ENCODE measurements around the gene ZNF367. TPM values are rescaled to one million over a fixed set of nuclear protein-coding genes. Genes with fewer than 3 reads are reported as not detected.

Gene ZNF367
- total RNA-seq, result 26.1 and 26.8 TPM in 2 replicates

DNA sequence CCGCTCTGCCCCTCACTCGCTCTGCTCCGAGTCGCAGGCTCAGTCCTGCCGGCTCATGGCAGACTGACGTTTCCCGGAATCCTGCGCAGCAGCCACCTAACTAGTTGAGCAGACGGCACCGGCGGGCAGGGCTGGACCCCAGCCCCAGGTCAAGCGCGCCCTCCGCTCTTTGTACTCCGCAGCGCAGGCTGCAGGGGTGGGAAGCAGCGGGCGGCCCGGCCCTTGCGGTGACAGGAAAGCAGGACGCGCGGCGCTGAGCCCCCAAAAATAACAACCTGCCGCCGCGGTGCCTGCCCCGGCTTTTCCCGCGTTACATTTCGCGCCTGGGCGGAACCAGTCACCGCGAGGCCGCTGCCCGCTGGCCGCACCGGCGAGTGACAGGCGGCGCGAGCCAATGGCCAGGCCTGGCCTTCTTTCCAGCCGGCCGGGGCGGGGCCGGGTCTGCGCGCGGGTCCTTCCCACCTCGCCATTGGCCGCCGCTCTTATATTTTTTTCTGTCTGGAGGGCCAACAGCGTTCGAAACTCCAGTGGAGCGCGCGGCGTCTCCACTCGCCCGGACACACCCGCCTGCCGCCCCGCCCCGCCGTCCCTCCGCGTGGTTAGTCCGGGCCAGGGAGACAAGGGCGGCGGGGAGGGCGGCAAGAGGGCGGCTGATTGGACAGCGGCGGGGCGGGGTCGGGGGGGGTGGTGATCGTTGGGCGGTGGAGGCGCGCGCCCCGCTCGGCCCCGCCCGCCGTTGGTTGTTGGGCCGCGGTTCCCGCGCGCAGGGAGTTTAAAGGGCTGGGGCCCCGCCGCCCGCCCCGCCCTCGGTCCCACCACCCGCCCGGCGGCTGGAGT lies at the start of gene ZNF367:
Gene ZNF367, minus strand, starts transcription at position 288 of the 837 bp plus-strand sequence. CDS start 338 bp downstream, outside the sequence.
- intact Hi-C loops (cut with micrococcal nuclease), result loop anchor here (1.0 to 10.0 kb wide), 9 partner anchors 32 to 1691 kb away; partner anchors contain the start of genes AOPEP, CTSV, HABP4 and NCBP1

DNA sequence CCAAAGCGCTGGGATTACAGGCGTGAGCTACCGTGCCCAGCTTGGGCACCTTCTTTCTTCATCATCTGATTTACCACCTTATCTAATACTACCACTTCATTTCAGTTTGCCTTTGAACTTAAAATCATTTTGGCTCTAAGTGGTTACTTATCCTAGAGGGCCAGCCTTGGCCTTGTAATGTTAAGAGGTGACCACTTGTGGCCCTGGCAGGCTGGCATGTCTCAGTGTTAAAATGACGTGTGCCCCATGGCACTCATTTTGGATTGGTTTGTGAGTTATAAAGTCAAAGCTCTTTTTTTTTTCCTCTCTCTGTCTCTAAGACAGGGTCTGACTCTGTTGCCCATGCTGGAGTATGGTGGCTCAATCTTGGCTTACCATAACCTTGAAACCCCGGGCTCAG lies 49.6 kb upstream of the ZNF367 start:
- intact Hi-C loops (cut with micrococcal nuclease), result no loop called here

DNA sequence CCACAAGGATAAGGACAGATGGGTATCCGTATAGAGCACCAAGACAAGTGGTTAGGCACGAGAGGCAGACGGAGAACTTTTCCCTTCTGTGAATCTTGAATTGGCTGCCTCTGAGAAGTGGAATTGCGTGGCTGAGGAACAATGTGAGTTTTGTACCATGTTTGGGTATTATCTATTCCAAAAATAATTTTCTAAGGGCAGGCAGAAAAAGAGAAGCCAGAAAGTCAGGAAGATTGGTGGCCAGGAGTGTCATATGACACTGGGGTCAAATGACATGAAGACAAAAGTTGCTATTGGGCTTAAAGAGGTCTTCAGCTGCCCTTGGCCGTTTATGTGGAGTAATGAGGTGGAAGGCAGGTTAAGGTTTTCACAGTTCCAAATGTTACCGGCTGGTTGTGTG lies 46.3 kb upstream of the ZNF367 start:
- intact Hi-C loops (cut with micrococcal nuclease), result no loop called here

DNA sequence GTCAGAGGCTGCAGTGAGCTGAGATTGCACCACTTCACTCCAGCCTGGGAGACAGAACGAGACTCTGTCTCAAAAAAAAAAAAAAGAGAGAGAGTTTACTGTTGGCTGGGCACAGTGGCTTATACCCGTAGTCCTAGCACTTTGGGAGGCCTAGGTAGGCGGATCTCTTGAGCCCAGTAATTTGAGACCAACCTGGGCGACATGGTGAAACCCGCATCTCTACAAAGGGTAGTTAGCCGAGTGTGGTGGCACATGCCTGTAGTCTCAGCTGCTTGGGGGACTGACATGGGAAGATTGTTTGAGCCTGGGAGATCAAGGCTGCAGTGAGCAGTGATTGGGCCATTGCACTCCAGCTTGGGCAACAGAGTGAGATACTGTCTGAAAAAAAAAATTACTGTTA lies 44.4 kb upstream of the ZNF367 start:
- intact Hi-C loops (cut with micrococcal nuclease), result no loop called here

DNA sequence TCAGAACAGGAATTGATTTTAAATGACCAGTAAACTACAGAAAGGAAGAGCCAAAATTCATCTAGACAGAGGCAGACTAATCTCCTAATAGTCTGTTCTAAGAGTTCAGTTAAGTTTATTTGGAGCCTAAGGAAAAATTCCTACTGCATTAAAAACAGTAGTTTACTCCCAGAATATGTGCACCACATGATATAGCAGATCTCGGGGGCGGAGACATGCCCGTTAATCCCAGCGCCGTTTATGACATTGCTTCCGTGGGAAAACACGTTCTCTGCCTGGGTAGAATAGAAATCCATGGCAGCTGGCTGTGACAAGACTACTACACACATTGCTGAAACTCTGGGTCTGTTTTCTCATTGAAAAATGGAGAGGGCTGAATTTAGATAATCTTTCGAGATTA lies 43.2 kb upstream of the ZNF367 start:
- intact Hi-C loops (cut with micrococcal nuclease), result no loop called here

DNA sequence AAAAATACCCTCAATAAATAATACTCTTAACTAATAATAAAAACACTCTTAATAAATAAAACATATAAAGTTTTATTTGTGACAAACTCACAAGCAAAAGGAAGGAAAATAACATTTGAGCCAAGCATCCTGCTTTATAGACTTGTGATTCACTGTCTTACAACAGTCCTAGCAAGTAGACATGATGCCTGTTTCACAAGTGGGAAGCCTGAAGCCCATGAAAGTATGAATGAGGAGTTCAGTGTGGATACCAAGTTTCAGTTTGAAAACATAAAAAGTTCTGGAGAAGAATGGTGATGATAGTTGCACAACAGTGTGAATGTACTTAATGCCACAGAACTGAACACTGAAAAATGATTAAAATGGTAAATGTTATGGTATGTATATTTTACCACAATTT lies 42.7 kb upstream of the ZNF367 start:
- intact Hi-C loops (cut with micrococcal nuclease), result no loop called here

DNA sequence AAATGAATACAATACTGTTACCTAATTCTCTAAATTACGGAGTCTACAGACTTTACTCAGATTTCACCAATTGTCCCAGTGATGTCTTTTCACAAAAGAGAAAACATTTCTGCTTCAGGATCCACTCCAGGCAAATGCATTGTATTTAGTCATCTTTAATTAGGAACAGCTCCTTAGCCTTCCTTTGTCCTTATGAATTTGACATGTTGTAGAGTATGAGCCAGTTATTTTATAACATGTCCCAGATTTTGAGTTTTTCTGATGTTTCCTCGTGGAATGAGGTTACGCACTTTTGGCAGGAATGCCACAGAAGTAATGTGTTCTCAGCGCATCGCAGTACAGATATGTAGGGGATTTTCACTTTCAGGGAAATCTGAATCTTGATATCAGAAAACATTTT lies 42.3 kb upstream of the ZNF367 start:
- intact Hi-C loops (cut with micrococcal nuclease), result no loop called here

DNA sequence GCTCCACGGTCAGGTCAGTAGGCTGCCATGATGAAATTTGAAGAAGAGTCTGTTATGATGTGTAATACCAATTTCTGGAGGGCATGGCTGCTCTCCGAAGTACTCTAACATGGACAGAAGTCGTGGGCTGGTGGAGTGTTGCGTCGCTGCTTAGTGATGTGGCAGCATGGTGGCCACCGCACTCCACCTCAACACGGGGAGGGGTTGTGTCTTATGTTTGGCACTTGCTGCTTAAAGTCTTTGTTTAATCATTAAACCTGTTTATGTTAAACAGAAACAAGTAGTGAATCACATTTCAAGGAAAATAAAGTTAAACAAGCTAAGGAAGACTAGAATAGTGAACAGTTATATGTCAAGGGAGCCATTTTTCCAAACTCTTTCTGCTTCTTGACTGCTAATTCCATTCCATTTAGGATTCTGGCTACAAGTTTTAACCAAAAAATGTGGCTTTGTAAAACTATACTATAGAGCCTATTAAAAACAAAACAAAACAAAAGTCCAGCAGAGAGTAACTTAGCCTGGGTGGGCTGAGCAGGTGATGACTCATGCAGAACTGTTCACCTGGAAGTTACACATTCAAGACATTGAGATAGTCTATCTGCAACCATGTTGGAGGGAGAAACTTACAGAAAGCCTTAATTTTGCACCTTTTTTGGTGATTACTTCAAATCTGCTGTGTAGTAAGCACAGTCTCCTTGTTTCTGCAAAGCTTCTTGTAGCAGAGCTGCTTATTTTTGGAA lies 41.3 kb upstream of the ZNF367 start:
- intact Hi-C loops (cut with micrococcal nuclease), result no loop called here

DNA sequence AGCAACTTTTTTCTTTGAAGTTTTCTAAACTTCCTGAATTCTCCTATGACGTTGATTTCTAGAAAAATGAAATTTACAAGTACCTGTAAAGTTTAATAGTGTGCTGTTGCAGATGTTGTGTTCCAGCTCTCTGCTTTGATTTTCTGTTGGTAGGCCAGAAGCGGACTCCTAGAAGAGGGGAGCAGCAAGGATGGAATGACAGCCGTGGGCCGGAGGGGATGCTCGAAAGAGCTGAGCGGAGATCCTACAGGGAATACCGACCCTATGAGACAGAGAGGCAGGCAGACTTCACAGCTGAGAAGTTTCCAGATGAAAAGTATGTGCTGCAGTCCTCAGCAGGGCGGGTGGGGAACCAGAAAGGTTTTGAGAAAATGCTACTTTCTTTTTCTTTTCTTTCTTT lies 40.1 kb upstream of the ZNF367 start:
- intact Hi-C loops (cut with micrococcal nuclease), result no loop called here

DNA sequence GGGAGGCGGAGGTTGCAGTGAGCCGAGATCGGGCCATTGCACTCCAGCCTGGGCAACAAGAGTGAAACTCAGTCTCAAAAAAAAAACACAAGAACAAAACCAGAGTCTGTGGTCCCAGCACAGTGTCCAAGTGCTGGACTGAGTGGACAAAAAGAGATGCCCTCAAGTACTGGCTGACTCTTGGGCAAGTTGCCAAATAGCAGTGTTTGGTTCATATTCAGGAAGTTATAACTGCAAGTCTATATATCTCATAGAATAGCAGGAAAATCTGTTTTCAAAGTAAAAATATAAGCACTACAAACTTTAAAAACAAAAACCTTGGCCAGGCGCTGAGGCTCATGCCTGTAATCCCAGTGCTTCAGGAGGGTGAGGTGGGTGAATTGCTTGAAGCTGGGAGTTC lies 39.1 kb upstream of the ZNF367 start:
- intact Hi-C loops (cut with micrococcal nuclease), result no loop called here

DNA sequence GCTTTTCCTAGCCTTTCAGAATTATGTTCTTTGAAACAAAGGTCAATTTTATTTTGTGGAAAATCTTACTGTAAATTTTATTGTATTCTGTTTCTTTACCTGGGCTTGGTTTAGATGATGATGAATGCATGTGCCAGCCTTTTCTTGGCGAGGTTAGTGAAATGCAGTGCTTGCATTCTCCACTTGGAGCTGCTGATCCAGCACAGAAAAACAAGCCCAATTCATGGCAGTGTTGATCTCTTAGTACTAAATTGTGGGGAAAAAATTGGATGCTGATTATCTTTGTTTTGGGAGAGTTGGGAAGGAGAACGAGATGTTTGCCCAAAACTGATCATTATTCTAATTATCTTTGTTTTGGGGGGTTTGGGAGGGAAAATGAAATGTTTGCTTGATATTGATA lies 35.5 kb upstream of the ZNF367 start:
- intact Hi-C loops (cut with micrococcal nuclease), result loop anchor here (5.0 kb wide), 1 partner anchor 199 kb away; no protein-coding TSS in a partner anchor

DNA sequence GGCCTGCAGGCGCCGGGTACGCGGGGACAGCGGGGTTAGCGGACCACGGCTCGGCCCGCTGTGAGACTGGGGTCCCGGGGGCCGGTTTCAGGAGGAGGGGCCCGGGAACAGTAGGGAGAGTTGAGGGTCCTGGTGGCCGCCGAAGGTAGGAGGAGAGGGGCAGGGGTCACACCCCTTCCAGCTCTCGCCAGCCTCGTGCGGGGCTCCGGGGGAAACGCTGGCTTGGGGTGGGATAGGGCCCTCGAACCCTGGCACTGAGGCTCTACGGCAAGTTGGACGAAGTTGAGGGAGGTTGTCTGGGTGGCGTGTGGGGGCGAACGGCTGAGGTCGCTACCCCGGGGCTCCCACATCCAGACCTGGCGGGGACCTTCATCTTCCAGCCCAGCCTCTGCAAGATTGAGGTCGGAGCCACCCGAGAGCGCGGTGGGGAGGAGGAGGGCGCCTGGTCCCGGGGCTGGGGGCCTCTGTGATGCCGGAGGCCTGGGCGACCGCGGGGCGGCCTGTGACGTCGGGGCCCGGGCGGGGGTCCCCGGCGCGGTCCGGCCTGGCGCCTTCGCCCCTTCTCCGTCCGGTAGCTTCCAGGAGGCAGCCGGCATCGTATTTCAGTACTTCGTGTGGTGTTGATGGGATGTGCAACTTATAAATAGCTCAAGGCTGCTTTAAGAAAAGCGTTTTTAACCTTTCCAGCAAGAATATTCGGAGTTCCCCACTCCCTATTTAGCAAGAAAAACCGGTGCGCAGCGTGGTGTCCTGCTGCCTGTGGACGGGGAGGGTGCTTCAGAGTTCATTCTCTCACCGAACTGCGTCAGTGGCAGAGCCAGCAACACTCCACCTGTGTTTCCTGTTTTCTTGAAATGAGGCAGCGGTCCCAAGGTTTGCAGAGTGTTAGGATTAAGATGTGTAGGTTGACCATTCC lies 32.7 kb upstream of the ZNF367 start:
- intact Hi-C loops (cut with micrococcal nuclease), result loop anchor here (1.0 to 5.0 kb wide), 3 partner anchors 33 to 201 kb away; partner anchors contain the start of gene ZNF367

DNA sequence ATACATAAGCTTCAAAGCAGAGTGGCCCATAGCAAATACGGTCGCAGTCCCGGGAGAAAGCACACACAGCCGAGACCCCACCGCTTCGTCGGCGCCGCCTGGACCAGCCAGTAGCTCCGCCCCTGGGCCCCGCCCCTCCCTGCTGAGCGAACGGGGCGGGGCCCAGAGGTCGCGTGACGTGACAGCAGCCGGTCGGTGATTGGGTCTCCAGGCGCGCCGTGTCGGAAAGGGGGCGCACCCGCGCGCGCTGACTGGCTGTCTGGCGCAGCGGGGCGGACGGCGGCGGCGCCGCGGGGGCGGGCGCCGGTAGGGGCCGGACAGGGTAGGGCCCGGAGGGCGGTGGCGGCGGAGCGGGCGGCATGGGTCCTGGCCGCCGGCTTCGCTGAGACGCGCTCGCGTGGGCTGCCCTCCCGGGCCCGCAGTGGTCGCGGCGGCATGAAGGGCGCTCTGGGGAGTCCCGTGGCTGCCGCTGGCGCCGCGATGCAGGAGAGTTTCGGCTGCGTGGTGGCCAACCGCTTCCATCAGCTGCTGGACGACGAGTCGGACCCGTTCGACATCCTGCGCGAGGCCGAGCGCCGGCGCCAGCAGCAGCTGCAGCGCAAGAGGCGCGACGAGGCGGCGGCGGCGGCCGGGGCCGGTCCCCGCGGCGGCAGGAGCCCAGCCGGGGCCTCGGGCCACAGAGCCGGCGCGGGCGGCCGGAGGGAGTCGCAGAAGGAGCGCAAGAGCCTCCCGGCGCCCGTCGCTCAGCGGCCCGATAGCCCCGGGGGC lies 31.9 kb upstream of the ZNF367 start, which contains the start of gene HABP4:
Gene HABP4, plus strand, starts transcription at position 325 of the 768 bp plus-strand sequence. Its CDS starts 111 bp downstream, at position 436.
- intact Hi-C loops (cut with micrococcal nuclease), result loop anchor here (1.0 to 10.0 kb wide), 4 partner anchors 32 to 202 kb away; partner anchors contain the start of gene ZNF367

DNA sequence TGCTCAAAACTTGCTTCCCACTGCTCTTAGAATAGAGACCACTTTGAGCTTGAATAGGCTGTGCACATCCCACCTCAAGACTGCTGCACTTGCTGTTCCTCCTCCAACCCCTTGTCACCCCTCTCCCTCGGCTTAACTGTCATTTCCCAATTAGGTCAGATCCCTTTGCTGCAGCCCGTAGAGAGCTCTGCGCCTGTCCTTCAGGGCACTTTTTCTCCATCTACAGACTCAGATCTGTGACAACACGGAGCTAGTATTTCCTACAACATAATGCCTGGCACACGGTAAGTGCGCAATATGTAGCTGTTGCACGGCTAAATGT lies 31.3 kb upstream of the ZNF367 start:
- intact Hi-C loops (cut with micrococcal nuclease), result loop anchor here (10.0 kb wide), 1 partner anchor 125 kb away; no protein-coding TSS in a partner anchor

DNA sequence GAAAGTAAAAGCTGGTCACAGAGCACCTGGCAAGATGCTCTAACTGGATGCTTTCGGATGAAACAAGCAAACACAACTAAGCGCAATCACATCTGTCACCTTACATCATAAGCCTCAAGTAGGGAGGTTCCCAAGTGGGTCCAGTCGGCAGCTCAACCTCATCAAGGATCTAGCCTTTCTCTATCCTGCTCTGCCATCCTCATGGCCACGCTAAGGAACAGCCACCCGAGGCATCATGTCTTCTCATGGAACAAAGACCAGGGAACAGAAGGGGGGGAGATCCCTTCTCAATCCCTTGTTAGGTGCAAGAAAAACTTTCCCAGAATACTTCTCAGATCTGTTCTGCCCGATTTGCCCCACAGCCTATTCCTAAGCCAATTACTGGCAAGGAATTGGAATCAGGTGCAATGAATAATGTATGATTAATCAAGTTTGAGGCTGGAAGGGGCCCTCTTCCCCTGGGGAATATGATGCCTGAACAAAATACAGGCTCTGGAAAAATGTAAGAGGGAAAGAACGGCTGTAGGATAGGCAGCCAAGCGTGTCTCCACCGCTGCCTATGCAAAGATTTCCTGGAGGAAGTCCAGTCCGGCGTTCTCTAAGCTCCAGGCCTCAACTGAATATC lies 30.5 kb upstream of the ZNF367 start:
- intact Hi-C loops (cut with micrococcal nuclease), result loop anchor here (10.0 kb wide), 1 partner anchor 124 kb away; no protein-coding TSS in a partner anchor

DNA sequence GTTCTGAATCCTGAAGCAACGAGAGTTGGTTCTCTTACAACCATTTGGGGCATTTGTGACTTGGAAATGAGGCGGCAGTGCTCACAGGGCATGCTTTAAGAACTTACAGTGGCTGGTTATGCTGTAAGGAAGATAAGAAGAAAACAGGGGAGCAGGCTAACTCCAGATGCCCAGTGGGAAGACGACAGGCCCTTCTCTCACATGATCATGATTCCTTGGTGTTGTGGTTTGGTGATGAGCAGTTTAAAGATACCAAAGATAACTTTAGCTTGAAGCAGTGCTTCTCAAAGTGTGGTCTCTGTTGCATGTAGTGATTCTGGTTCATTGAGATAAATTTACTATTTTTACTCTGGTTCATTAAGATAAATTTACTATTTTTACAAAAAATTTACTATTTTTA lies 29.2 kb upstream of the ZNF367 start:
- intact Hi-C loops (cut with micrococcal nuclease), result loop anchor here (10.0 kb wide), 1 partner anchor 123 kb away; no protein-coding TSS in a partner anchor

DNA sequence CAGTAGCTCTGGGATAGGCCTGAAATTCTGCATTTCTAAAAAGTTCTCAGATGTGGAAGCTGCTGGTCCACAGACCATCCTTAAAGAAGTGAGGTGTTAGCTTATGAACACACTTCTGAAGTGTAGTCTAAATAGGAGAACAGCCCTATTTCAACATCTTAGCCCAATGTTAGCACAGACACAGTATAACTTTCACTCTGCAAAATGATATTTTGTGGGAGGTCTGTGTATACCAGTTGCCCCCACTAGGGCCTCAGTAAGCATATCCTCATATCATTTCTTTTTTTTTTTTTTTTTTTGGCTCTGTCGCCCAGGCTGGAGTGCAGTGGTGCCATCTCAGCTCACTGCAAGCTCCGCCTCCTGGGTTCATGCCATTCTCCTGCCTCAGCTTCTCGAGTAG lies 24.3 kb upstream of the ZNF367 start:
- intact Hi-C loops (cut with micrococcal nuclease), result loop anchor here (10.0 kb wide), 1 partner anchor 118 kb away; no protein-coding TSS in a partner anchor

DNA sequence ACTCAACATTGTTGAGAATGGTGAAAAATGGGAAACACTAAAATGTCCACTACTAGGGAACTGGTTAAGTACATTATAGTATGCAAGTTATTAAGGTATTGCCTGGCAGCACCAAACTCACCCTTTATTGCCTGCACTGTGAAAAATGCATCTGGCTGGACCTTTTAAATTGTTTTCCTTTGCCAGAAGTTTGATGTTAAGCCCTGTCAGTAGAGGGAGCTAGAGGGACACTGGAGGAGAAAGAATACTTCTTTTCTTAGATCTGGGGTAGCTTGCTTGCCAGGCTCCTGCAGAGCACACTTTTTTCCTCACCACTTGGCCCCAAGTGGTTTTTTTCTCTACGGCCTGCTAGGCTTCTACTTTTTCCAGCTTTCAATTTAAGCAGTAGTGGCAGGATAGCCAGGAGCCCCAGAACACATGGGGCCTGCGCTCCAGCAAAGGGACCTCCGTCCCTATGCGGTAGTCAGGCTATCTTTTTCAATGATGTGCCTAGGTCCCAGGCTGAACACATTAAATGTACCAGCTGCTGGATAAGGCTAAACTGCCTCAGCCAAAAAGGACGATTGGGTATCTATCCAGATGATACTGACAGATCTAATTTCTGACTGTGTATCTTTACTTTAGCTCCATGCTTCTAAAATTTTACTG lies 23.8 kb upstream of the ZNF367 start:
- intact Hi-C loops (cut with micrococcal nuclease), result loop anchor here (10.0 kb wide), 1 partner anchor 117 kb away; no protein-coding TSS in a partner anchor

DNA sequence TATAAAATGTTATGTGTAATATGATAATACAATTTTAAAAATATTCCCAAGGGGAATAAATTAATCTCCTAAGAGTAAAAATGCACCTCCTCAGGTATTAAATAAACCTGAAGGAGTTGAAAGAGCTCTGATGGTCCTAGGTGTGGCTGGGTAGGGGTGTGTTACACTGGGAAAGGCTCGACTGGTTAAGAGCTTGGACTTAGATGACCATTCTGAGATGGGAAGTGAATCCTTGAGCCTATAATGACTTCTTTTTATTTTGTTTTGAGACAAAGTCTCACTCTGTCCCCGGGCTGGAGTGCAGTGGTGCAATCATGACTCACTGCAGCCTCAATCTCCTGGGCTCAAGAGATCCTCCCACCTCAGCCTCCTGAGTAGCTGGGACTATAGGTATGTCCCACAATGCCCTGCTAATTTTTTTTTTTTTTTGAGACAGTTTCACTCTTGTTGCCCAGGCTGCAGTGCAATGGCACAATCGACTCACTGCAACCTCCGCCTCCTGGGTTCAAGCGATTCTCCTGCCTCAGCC lies 22.6 kb upstream of the ZNF367 start:
- intact Hi-C loops (cut with micrococcal nuclease), result loop anchor here (10.0 kb wide), 1 partner anchor 116 kb away; no protein-coding TSS in a partner anchor
